Bronchial epithelial cell (primary cell): ENCODE measurements around the gene ENOX2. TPM values are rescaled to one million over a fixed set of nuclear protein-coding genes. Genes with fewer than 3 reads are reported as not detected.

ENCODE experiments used
- DNase-seq: peaks from one replicate; pipeline ENCODE4 v3.0.0-alpha.2; 2010; ENCODE audit warnings: low read depth
- FAIRE-seq: peaks from 2 replicates; lab custom pipeline; 2011; peaks lifted over from hg19 to GRCh38; lab: Jason Lieb, UNC
- H3K27me3 ChIP-seq: 2 replicates; pipeline ENCODE4 v1.5.1; 2011; ENCODE audit warnings: low read length; ENCODE audit not compliant: control insufficient read depth, insufficient read depth
- H3K36me3 ChIP-seq: 2 replicates; pipeline ENCODE4 v1.5.1; 2011; ENCODE audit warnings: low read length; ENCODE audit not compliant: control insufficient read depth, insufficient read depth
- H3K4me3 ChIP-seq: 2 replicates; pipeline ENCODE4 v1.5.1; 2011; ENCODE audit warnings: mild to moderate bottlenecking, low read depth, low read length, control low read depth
- total RNA-seq: library from RNA; depleted of rRNA; stranded (reverse); fragments of >200 nt; gene quantifications from 2 replicates; pipeline ENCODE4 v1.2.1, GENCODE V29; 2014
- TF ChIP-seq, protein P1 (sequence below): IDR thresholded peaks from 2 replicates; pipeline ENCODE4 v1.5.1; 2011; ENCODE audit warnings: mild to moderate bottlenecking, moderate library complexity, low read length, control low read depth, inconsistent platforms; ENCODE audit not compliant: insufficient read depth, severe bottlenecking

Gene ENOX2
- total RNA-seq, 1 donor from 2014 or later: 13.2 TPM

DNA sequence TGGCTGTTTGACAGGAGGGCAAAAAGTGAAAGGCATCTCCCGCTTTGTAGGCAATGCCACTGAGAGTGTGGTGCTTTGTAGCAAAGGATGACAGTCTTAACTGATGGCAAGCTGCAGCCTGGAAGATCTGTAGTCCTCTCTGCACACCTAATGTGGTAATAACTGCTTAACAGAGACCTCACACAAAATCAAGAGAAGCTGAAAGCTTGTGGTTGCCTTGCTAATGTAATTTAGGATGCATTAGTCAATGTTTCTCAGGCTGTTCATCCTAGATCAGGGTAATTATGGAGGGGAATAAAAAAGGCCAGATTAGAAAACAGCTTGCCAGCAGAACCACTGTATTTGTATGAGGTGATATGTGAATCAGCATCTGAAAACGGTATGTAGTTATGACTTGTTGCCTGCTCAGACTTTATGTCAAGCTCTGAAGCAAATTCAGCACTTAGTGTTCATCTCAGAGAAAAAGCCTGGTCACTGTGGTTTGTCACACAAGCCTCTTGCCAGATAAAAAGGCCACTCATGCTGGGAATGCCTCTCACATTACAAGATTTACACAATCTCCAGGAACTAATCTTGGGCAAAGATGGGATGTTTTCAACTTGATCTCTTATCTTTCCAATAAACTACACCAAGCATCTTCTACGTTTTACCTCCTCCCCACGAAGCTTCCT lies 130.8 kb downstream of the ENOX2 start:
- FAIRE-seq (peak; percentile 58), DNase-seq (peak; percentile 68)
- Histone ChIP-seq H3K4me3 (no peak overlapping the region), H3K27me3 (no peaks in the 10 kb centered on the region), H3K36me3 (no peaks in the 10 kb centered on the region)
- TF ChIP-seq, protein P1, sequence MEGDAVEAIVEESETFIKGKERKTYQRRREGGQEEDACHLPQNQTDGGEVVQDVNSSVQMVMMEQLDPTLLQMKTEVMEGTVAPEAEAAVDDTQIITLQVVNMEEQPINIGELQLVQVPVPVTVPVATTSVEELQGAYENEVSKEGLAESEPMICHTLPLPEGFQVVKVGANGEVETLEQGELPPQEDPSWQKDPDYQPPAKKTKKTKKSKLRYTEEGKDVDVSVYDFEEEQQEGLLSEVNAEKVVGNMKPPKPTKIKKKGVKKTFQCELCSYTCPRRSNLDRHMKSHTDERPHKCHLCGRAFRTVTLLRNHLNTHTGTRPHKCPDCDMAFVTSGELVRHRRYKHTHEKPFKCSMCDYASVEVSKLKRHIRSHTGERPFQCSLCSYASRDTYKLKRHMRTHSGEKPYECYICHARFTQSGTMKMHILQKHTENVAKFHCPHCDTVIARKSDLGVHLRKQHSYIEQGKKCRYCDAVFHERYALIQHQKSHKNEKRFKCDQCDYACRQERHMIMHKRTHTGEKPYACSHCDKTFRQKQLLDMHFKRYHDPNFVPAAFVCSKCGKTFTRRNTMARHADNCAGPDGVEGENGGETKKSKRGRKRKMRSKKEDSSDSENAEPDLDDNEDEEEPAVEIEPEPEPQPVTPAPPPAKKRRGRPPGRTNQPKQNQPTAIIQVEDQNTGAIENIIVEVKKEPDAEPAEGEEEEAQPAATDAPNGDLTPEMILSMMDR: no peak

DNA sequence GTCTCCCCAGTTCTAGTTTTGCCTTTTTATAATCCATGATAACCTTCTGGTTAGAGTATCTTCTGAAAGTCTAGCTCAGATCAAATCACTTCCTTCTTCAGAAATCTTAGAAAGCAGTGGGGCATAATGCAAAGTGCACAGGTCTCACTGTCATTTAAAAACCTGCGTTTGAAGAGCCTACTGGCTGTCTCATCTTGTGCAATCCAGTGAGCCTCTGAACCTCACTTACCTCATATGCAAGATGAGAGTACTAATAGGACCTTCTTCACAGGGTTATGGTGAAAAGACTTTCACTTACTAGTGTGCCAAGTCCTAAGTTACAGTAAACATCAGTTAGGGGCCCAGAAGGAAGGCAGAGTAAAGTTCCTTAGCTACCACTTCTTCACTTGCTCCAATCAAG lies 131.4 kb downstream of the ENOX2 start:
- H3K4me3 ChIP-seq: no peak overlapping the region
- FAIRE-seq (no peak), DNase-seq (no peak)
- H3K27me3 ChIP-seq: no peaks in the 10 kb centered on the region
- H3K36me3 ChIP-seq: no peaks in the 10 kb centered on the region
- TF ChIP-seq, protein P1: no peak

DNA sequence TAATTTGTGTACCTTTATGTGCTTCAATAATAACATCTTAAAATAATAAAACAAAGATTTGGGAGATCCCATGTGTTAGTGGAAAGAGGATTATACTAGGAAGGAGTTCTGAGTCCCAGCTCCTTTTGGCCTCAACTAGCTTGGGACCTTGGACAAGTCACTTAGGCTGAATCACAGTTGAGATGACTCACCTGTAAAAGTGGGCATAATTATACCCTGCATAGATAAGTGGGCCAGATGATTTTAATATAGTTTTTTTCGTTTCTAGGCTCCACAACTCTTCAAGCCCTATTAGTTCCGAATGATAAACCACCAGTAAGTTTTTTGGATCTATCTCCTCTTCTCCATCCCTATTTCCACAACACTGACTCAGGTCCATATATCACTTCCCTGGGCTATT lies 131.8 kb downstream of the ENOX2 start:
- H3K27me3 ChIP-seq: no peaks in the 10 kb centered on the region
- no peak overlapping the region for H3K4me3 ChIP-seq
- H3K36me3 ChIP-seq: no peaks in the 10 kb centered on the region
- DNase-seq (peak; percentile 34), FAIRE-seq (no peak)
- TF ChIP-seq, protein P1: no peak

DNA sequence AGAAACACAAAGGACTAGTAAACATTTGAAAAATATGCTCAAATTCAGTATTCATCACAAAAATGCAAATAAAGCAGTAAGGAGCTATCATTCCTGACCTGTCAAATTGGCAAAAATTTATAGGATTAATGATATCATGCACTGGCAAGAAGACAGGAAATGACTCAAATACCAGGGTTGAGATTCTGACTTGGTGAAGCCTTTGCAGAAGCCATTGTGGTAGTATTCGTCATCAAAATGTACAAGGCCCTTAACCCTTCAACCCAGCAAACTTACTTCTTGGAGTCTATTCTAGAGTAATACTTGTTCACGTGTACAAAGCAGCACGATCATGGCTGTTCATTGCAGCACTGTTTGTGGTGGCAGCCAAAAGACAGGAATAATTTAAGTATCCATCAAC lies 132.4 kb downstream of the ENOX2 start:
- H3K4me3 ChIP-seq: no peak overlapping the region
- peak; percentile 85 for DNase-seq
- H3K27me3 ChIP-seq: no peaks in the 10 kb centered on the region
- no peaks in the 10 kb centered on the region for H3K36me3 ChIP-seq
- no peak for FAIRE-seq
- TF ChIP-seq, protein P1: no peak

DNA sequence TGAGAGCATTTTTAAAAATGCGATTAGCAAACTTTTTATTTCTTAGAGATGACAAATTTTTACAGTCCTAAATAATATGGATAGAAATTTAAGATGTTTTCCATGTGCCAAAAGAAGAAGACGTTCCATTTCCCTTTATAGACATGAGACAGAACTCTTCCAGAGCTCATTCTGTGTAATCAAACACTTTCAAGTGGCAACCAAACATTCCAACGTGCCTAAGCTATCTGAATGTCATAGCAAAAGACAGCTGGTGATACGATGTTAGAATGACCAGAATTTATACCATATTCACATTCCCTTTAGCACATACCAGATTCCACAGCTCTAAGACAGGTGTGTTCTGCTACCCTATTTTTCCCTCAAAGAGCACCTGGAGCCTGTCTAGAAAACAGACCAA lies 133.2 kb downstream of the ENOX2 start:
- no peak overlapping the region for H3K4me3 ChIP-seq
- TF ChIP-seq, protein P1: no peak
- H3K27me3 ChIP-seq: no peaks in the 10 kb centered on the region
- no peaks in the 10 kb centered on the region for H3K36me3 ChIP-seq
- DNase-seq: no peak
- FAIRE-seq: no peak

DNA sequence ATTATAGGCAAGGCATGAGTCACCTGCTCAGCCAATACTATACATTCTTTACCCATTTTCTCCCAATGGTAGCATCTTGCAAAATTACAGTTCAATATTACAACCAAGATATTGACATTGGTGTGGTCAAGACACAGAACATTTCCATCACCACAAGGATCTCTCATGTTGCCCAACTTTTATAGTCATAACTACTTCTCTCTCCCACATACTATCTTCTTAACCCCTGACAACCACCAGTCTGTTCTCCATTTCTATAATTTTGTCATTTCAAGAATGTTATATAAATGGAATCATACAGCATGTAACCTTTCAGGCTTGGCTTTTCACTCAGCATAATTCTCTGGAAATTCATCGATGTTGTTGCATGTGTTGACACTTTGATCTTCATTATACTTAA lies 144.9 kb downstream of the ENOX2 start:
- no peaks in the 10 kb centered on the region for H3K36me3 ChIP-seq
- TF ChIP-seq, protein P1: no peak
- no peak overlapping the region for H3K4me3 ChIP-seq
- no peaks in the 10 kb centered on the region for H3K27me3 ChIP-seq
- DNase-seq (no peak), FAIRE-seq (no peak)
